22Rv1 (cell line): ENCODE data around the gene SETD4.
A peak's percentile ranks its signal among the peaks of the same experiment; 100 is the strongest.
"Not testable (repeated sequence)": the region's sequence is repeated elsewhere in the genome, so short reads cannot be mapped to it uniquely, and the experiment has no call there.

ENCODE experiments used
- H3K27ac ChIP-seq: fragments of 450-650 bp; 2 replicates; pipeline ENCODE4 v1.5.1; 2017
- ZFX ChIP-seq: fragments of 450-650 bp; IDR thresholded peaks from 2 replicates; pipeline ENCODE4 v1.6.1; 2017; ENCODE audit warnings: antibody characterized with exemption, borderline replicate concordance
- TF ChIP-seq, protein P1 (sequence below): fragments of 450-650 bp; IDR thresholded peaks from 2 replicates; pipeline ENCODE4 v1.5.1; 2017; ENCODE audit warnings: mild to moderate bottlenecking

Gene SETD4, protein sequence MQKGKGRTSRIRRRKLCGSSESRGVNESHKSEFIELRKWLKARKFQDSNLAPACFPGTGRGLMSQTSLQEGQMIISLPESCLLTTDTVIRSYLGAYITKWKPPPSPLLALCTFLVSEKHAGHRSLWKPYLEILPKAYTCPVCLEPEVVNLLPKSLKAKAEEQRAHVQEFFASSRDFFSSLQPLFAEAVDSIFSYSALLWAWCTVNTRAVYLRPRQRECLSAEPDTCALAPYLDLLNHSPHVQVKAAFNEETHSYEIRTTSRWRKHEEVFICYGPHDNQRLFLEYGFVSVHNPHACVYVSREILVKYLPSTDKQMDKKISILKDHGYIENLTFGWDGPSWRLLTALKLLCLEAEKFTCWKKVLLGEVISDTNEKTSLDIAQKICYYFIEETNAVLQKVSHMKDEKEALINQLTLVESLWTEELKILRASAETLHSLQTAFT

DNA sequence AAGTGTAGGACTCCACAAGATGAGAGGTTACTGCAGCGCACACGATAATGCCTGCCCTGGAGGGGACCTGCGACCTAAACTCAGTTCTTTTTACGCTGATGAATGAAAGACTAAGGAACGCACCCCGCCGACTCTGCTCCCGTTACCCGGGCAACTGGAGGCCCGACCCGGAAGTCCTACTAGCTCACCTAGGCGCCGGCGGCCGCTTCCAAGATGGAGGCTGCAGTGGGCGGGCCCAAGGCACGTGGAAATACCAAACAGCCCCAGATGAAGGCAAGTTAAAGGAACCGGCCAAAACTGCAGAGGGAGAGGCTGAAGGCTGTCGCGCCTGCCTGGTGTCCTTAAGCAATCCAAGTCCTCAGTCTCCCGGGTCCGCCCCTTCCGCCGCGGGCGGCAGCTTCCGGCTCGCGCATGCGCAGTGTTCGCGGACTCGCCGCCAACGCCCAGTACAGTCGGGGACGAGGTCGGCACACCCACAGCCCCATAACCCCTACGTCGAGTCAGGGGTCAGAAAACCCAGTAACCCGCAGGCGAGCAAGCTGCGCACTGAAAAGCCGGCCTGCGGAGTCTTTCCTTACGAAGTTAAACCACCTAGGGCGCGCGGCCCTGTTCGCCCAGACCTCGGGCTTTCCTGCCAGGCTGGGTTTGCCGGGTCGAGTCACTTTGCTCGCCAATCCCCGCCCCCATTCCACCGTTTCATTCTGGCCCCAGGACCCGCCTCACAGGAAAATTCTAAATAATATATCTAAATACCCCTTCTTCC, at the start of gene SETD4:
Gene SETD4, minus strand, starts transcription at position 368 of the 763 bp plus-strand sequence. CDS start 1,638 bp downstream, outside the sequence.
- TF ChIP-seq, protein P1, sequence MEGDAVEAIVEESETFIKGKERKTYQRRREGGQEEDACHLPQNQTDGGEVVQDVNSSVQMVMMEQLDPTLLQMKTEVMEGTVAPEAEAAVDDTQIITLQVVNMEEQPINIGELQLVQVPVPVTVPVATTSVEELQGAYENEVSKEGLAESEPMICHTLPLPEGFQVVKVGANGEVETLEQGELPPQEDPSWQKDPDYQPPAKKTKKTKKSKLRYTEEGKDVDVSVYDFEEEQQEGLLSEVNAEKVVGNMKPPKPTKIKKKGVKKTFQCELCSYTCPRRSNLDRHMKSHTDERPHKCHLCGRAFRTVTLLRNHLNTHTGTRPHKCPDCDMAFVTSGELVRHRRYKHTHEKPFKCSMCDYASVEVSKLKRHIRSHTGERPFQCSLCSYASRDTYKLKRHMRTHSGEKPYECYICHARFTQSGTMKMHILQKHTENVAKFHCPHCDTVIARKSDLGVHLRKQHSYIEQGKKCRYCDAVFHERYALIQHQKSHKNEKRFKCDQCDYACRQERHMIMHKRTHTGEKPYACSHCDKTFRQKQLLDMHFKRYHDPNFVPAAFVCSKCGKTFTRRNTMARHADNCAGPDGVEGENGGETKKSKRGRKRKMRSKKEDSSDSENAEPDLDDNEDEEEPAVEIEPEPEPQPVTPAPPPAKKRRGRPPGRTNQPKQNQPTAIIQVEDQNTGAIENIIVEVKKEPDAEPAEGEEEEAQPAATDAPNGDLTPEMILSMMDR = no peak
- no peak for TF ChIP-seq ZFX
- H3K27ac ChIP-seq = peak within 1 kb of the TSS; percentile 95

DNA sequence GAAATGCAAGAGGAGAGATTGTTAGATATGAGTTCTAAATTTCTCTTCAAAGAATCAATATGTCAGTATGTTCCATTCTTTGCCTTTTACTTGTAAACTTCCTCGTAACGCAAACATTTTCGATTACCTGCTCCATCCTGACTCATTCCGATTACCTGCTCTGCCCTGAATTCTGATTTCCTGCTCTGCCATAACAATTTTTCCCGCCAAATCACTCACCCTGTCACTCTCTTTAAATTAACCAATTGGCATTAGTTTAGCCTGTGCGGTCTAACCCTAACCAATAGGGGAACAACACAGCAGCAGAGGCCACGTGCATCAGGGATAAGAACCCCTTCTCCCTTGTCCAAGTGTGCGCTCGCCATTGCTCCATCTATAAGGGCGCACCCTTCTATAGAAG, 49.5 kb upstream of the SETD4 start:
- H3K27ac ChIP-seq = no peak overlapping the region
- TF ChIP-seq, protein P1 = no peak
- TF ChIP-seq ZFX = no peak

DNA sequence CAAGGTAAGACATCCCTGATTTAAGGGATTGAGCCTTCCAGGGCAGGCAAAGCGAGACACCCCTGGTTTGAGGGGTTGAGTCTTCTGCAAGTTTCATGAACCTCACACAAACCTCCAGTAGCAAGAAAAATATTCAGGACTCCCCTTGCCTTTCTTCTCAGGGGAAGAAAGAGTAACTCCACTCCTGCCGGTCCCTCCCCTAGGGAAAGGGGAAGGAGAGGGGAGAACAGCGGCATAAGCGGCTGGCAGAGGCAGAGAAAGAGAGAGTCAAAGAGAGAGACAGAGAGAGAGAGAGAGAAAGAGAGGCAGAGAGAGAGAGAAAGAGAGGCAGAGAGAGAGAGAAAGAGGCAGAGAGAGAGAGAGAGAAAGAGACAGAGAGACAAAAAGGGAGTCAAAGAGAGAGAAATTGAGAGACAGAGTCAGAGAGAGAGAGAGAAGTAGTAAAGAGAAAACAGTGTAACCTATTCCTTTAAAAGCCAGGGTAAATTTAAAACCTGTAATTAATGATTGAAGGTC, 45.1 kb upstream of the SETD4 start:
- no peak for TF ChIP-seq ZFX
- TF ChIP-seq, protein P1 = no peak
- no peak overlapping the region for H3K27ac ChIP-seq

DNA sequence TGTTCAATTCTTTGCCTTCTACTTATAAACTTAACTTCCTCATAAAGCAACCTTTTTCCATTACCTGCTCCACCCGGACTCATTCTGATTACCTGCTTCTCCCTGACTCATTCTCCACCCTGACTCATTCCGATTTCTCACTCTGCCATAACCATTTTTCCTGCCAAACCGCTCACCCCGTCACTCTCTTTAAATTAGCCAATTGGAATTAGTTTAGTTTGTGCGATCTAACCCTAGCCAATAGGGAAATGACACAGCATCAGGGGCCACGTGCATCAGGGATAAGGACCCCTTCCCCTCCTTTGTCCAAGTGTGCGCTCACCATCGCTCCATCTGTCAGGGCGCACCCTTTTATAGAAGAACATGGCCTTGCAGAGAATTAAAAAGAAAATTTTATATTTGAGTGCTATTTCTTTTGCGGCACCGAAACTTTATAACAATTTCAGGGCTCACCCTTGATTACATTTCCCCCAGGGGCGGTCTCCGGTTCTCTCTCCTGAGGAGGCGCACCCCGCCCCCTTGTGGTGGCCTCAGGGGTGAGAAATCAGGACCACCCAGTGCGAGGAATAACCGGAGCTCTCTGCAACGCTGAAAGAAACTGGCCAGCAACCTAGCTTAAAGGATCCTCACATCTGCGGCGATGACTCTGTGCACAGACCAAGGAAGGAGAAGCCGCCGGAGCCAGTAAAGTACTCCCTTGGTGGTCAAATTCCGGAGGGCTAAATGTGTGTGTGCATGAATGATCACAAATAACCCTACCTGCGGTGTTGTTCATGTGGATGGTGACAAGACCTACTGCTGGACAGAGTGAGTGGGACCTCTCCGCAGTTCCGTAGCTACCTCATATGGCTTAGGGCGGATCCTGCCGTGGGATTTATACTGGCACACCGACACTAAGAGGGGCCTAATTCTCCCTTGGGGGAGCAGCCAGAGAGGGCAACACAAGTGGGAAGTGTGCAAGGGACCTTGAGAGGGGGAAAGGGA, 44.3 kb upstream of the SETD4 start:
- TF ChIP-seq, protein P1 = peak; percentile 37
- TF ChIP-seq ZFX = no peak
- no peak overlapping the region for H3K27ac ChIP-seq

DNA sequence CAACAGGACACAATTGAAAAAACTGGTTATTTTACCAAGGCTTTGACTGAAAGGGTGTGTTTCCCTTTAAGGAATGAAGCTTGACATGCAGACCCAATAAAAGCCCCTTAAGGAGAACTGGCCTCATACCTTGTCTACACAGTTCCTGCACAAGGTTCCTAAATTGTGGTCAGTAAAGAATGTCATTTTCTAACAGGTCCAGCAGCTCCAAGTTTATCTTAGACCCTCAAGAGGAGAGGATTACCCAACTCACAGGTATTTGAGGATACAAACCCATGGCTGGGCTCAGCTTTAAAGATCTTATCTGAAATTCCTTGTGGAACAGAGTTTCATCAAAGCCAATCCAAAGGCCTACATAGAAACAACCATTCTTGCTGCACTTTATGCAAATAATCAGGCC, 43.1 kb upstream of the SETD4 start:
- H3K27ac ChIP-seq = no peak overlapping the region
- TF ChIP-seq ZFX = no peak
- TF ChIP-seq, protein P1 = no peak

DNA sequence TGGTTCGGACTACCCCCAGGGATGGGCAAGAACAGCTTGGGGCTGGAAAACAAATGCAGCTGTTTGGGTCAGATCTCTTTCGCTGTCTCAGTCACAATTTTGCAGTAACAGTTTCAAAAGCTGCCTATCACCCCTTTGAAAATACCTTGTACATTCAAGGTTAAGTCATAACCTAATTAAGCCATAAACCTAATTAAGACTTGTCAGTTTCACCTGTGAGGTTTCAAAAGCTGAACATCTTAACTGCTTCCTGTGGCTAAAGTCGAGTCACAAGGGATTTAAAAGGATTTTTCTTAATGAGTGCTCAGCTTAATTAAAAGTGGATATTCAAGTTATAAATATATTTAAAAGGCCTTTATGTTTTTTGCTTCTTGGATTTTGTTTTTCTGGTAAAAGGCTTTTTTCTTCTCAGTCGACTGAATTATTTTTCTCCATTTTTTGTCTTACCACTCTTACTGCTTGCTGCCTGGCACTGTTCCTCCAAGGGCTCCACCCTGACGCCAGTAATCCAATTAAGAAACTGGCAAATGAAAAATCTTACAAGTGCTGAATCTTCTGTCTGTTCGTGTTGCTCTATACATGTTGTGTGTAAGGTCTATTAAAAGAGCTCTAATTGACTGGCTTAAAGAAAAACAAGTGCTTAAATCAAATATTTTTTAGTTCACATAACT, 40.8 kb upstream of the SETD4 start:
- no peak overlapping the region for H3K27ac ChIP-seq
- TF ChIP-seq ZFX = no peak
- TF ChIP-seq, protein P1 = no peak

DNA sequence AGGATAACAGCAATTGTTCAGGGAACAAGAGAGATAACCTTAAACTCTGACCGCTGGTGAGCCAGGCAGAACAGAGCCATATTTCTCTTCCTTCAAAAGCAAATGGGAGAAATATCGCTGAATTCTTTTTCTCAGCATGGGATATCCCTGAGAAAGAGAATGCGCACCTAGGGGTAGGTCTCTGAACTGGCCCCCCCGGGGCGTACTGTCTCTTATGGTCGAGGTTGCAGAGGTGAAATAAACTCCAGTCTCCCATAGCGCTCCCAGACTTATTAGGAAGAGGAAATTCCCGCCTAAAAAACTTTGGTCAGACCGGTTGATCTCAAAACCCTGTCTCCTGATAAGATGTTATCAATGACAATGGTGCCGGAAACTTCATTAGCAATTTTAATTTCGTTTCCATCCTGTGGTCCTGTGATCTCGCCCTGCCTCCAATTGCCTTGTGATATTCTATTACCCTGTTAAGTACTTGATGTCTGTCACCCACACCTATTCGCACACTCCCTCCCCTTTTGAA, 39.4 kb upstream of the SETD4 start:
- H3K27ac ChIP-seq = not testable (repeated sequence)
